HEK293T (cell line): Measurements from ENCODE around the gene RGS11.

ENCODE experiments used
- CTBP1 ChIP-seq: fragments of 450-650 bp; IDR thresholded peaks from 2 replicates; pipeline ENCODE4 v1.6.1; 2016; ENCODE audit warnings: borderline replicate concordance
- FOXA1 ChIP-seq: fragments of 450-650 bp; IDR thresholded peaks from 2 replicates; pipeline ENCODE4 v1.6.1; 2016; ENCODE audit warnings: mild to moderate bottlenecking
- FOXK2 ChIP-seq: fragments of 450-650 bp; IDR thresholded peaks from 2 replicates; pipeline ENCODE4 v1.6.1; 2016; ENCODE audit warnings: mild to moderate bottlenecking
- FOXM1 ChIP-seq: fragments of 450-650 bp; IDR thresholded peaks from 2 replicates; pipeline ENCODE4 v1.6.1; 2017; ENCODE audit warnings: mild to moderate bottlenecking, borderline replicate concordance
- SP1 ChIP-seq: fragments of 450-650 bp; IDR thresholded peaks from 2 replicates; pipeline ENCODE4 v1.6.1; 2017
- SUZ12 ChIP-seq: fragments of 450-650 bp; IDR thresholded peaks from 2 replicates; pipeline ENCODE4 v1.6.1; 2016; ENCODE audit warnings: mild to moderate bottlenecking

DNA sequence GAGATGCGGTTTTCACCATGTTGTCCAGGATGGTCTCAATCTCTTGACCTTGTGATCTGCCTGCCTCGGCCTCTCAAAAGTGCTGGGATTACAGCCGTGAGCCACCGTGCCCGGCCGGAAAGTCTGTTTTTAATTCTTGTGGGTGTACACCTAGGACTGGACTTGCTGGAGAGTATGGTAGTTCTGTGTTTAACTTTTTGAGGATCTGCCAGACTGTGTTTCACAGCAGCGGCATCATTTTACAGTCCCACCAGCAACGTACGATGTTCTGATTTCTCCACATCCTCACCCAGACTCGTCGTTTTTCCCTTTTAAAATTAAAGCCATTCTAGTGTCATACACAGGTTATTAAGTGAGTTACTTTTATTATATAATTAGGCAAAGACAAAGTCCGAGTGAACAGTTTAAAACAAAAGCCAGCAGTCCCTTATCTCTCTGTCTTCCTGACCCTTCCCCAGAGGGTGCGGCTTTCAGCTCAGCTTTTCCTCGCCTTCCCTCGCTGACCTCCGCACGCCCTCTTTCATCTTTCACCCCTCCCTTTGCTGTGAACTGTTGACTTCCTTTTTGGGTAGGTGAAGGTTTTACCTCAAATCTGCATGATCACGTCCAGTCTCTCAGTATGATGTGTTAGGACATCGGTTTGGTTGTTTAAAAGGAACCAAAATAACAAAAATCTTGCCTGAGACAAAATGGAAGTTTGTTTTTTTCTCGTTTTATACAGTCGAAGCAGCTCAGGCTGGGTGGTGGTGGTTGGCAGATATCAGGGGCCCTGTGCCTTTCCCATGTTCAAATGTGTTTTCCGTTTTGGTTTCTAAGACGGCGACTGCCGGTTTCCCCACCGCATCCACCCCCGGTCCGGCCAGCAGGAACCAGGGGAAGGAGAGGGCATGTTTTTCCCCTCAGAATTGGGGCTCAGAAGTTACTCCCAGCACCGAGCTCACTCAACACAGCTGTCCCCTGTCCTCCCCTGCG lies 23.1 kb downstream of the RGS11 start:
- TF ChIP-seq FOXK2 (no peak), FOXM1 (no peak), SUZ12 (no peak), FOXA1 (no peak), SP1 (no peak), CTBP1 (no peak)
